ENCODE data around the gene GABRB1. TPM values are rescaled to one million over a fixed set of nuclear protein-coding genes. Genes with fewer than 3 reads are reported as not detected.

The GABRB1 gene
- total and polyA plus RNA-seq, 12 donors = 0.22 to 0.69 (median 0.48) TPM; not detected in 8

- Histone ChIP-seq H3K4me1 (replicated peaks in 1 of 2) (no peaks in the 10 kb centered on the region), H3K27ac (no peak overlapping the region), H3K36me3 (replicated peaks in 1 of 2) (no peaks in the 10 kb centered on the region), H3K9me3 (replicated peaks in 1 of 3) (no peaks in the 10 kb centered on the region), H3K27me3 (no peaks in the 10 kb centered on the region), H3K4me3 (no peak overlapping the region)
- TF ChIP-seq POLR2A (IDR thresholded peaks at IDR 0.05) (no peak), CTCF (IDR thresholded peaks at IDR 0.05) (no peak)
- intact Hi-C loops (cut with DNase I) = no loop called here
- 50 to 81% (median 72%) methylated on average over 2 of the region's 2 CpGs for WGBS, 4 donors
- no peak for DNase-seq
Observed at GRCh38 chr4:47203593-47203992, 172.2 kb downstream of the GABRB1 start.

- 65 to 89% (median 81%) methylated on average over 1 of the region's 1 CpG for WGBS, 4 donors
- intact Hi-C loops (cut with DNase I) = no loop called here
- Histone ChIP-seq H3K4me3 (no peak overlapping the region), H3K27me3 (no peaks in the 10 kb centered on the region), H3K36me3 (replicated peaks in 1 of 2) (no peaks in the 10 kb centered on the region), H3K9me3 (replicated peaks in 1 of 3) (no peaks in the 10 kb centered on the region), H3K4me1 (replicated peaks in 1 of 2) (no peaks in the 10 kb centered on the region), H3K27ac (no peak overlapping the region)
- no peak for TF ChIP-seq CTCF (IDR thresholded peaks at IDR 0.05)
- no peak for DNase-seq
Observed at GRCh38 chr4:47207555-47207954, 176.2 kb downstream of the GABRB1 start.

DNA sequence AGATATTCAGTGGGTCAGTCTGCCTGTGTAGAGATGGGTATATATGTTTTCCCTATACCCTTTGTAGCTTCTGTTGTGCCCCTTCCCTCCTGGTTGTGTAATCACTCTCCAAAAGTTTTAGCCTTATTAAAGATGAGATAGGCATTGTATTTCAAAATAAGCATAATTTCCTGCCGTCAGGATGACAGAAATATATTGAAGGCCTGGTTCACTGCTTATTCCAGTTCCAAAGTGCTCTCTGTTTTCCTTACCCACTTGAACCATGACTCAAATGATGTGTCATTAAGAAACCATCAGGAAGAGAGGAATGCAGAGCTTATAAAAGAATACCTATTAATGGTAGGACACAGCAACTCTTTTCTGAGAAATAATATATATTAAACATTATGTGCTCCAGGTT lies 178.5 kb downstream of the GABRB1 start:
- WGBS, 4 donors = 39 to 59% (median 42%) methylated on average over 1 of the region's 1 CpG
- no peak overlapping the region for H3K27ac ChIP-seq
- DNase-seq = no peak
- intact Hi-C loops (cut with DNase I) = no loop called here
- H3K27me3 ChIP-seq = no peaks in the 10 kb centered on the region
- no peak overlapping the region for H3K4me3 ChIP-seq
- H3K4me1 ChIP-seq (replicated peaks in 1 of 2) = no peaks in the 10 kb centered on the region
- no peaks in the 10 kb centered on the region for H3K36me3 ChIP-seq (replicated peaks in 1 of 2)
- TF ChIP-seq CTCF (IDR thresholded peaks at IDR 0.05) (no peak), POLR2A (IDR thresholded peaks at IDR 0.05) (no peak)
- no peaks in the 10 kb centered on the region for H3K9me3 ChIP-seq (replicated peaks in 1 of 3)

GRCh38 chr4:47210828-47211227 lies 179.5 kb downstream of the GABRB1 start:
- 35 to 43% (median 39%) methylated on average over 3 of the region's 3 CpGs for WGBS, 4 donors
- Histone ChIP-seq H3K9me3 (replicated peaks in 1 of 3) (no peaks in the 10 kb centered on the region), H3K27ac (no peak overlapping the region), H3K4me1 (replicated peaks in 1 of 2) (no peaks in the 10 kb centered on the region), H3K36me3 (replicated peaks in 1 of 2) (no peaks in the 10 kb centered on the region), H3K27me3 (no peaks in the 10 kb centered on the region), H3K4me3 (no peak overlapping the region)
- no peak for DNase-seq
- intact Hi-C loops (cut with DNase I) = no loop called here
- no peak for TF ChIP-seq POLR2A (IDR thresholded peaks at IDR 0.05)
- no peak for TF ChIP-seq CTCF (IDR thresholded peaks at IDR 0.05)

Data from adrenal gland (tissue), 12 donors.